Heart right ventricle (tissue), 16 donors: Measurements from ENCODE around the gene GALNT13. TPM values are rescaled to one million over a fixed set of nuclear protein-coding genes. Genes with fewer than 3 reads are reported as not detected.

Experiments
- ATAC-seq, 8 donors: fragments of 200-7000 bp; cut with Tn5 transposase; one replicate each; pipeline ENCODE4 v1.9.1; 2020; ENCODE audit warnings: mild to moderate bottlenecking in 8 of 8, moderate library complexity in 8 of 8, moderate number of reproducible peaks in 1 of 8
- DNase-seq, 2 donors: peaks; one replicate each; pipeline ENCODE4 v3.0.0-alpha.2; 2020
- H3K27ac ChIP-seq, 10 donors: fragments of 200-600 bp; sonication (generic) in 2 of 10; one replicate each; pipeline versions ENCODE4 v1.5.0 to v1.8.0; 2020 to 2022; ENCODE audit warnings: mild to moderate bottlenecking in 3 of 10
- H3K27me3 ChIP-seq, 7 donors: fragments of 200-600 bp; one replicate each; pipeline ENCODE4 v1.8.0; 2021 to 2022; ENCODE audit warnings: mild to moderate bottlenecking in 2 of 7
- H3K36me3 ChIP-seq, 9 donors: fragments of 200-600 bp; sonication (generic) in 1 of 9; one replicate each; pipeline versions ENCODE4 v1.5.0 to v1.8.0; 2020 to 2022; ENCODE audit warnings: mild to moderate bottlenecking in 2 of 9
- H3K4me1 ChIP-seq, 9 donors: fragments of 200-600 bp; sonication (generic) in 1 of 9; one replicate each; pipeline versions ENCODE4 v1.5.0 to v1.8.0; 2020 to 2022; ENCODE audit warnings: mild to moderate bottlenecking in 4 of 9
- H3K4me3 ChIP-seq, 10 donors: fragments of 200-600 bp; sonication (generic) in 2 of 10; one replicate each; pipeline versions ENCODE4 v1.5.0 to v1.8.0; 2020 to 2022; ENCODE audit warnings: mild to moderate bottlenecking in 7 of 10, moderate library complexity in 2 of 10
- H3K9me3 ChIP-seq, 11 donors: fragments of 200-600 bp in 10 of 11; sonication (generic) in 2 of 11; one replicate each; pipeline versions ENCODE4 v1.5.0 to v1.8.0; 2013 to 2022; ENCODE audit warnings: mild to moderate bottlenecking in 2 of 11, control low read depth in 1 of 11, moderate library complexity in 1 of 11
- WGBS, 2 donors: extraction: QIAGEN DNeasy Blood & Tissue Kit; methylation state at CpG; one replicate each; pipeline ENCODE4 v1.1.7; 2013; ENCODE audit warnings: inconsistent platforms in 1 of 2; 5-methylcytosine and 5-hydroxymethylcytosine counted together
- intact Hi-C, 10 donors: fragments of 100-400 bp; cut with DNase I; formaldehyde crosslinking; loops; one replicate each; pipeline versions ENCODE4 v1.11.1 to v1.14.2; 2022
- polyA plus RNA-seq, 2 donors: library from polyadenylated mRNA; stranded (reverse); fragments of 200-250 nt; gene quantifications; one replicate each; pipeline ENCODE4 v1.2.3, GENCODE V29; 2013
- total RNA-seq, 10 donors: library from RNA; stranded (reverse); fragmentation: NEBNext Ultra II Directional in 3 of 10; extraction: Animal tissue kit (Norgen Biotek cat#: 25700) in 3 of 10; gene quantifications; one replicate each; pipeline versions ENCODE4 v1.2.1 to v1.2.4, GENCODE V29; 2021 to 2023
- TF ChIP-seq, protein P1 (sequence below), 9 donors: fragments of 200-600 bp; sonication (generic) in 2 of 9; IDR thresholded peaks; one replicate each; pipeline versions ENCODE4 v1.5.0 to v1.8.0; 2021 to 2022; ENCODE audit warnings: antibody characterized with exemption in 9 of 9, mild to moderate bottlenecking in 5 of 9, moderate library complexity in 1 of 9
- donor health status: Arrhythmogenic right ventricular cardiomyopathy.
- donor health status: ischemic (EF 13 %, LVEDD 7.1; RV severe dilation, severe dysfunction).
- donor health status: healthy with polysubstance abuse.
- donor health status: DM: no; HTN: yes; CAD: no.
- donor health status: DM: no; HTN: no; CAD: no.
- donor health status: ischemic (EF 25% LVEDD 6.9; RV normal size, moderate dysfunction).
- donor health status: ischemic (EF 25% LVEDD 5.7; RV mildly dilated, moderate dysfunction).
- donor health status: healthy.
- donor health status: DM: yes; HTN: yes; CAD: no.
- donor health status: Ischemic cardiomyopathy.
- donor health status: ischemic (EF 35%, LVEDD 5.7; RV mildly dilated, moderate dysfunction).
- donor health status: nonischemic (EF 11% LVEDD 7.7; RV severe dilation, severe dysfunction).
- donor health status: DM: yes; HTN: yes; CAD: no.
- donor health status: PGD.
- donor health status: ischemic (EF 29% LVEDD 5.4; RV normal size, mild dysfunction).
- donor health status: nonischemic (EF 23%, LVEDD 6.1; RV moderate dilation, normal function).

The GALNT13 gene
- total and polyA plus RNA-seq, 12 donors: 0.01 to 0.30 (median 0.05) TPM; not detected in 9

GRCh38 chr2:154402213-154402612 lies 530.5 kb downstream of the GALNT13 start:
- intact Hi-C loops: no loop called here
- no peaks in the 10 kb centered on the region for H3K27me3 ChIP-seq
- H3K9me3 ChIP-seq: no peaks in the 10 kb centered on the region
- H3K36me3 ChIP-seq: no peaks in the 10 kb centered on the region
- ATAC-seq: no peak
- H3K4me1 ChIP-seq: no peaks in the 10 kb centered on the region
- TF ChIP-seq, protein P1, sequence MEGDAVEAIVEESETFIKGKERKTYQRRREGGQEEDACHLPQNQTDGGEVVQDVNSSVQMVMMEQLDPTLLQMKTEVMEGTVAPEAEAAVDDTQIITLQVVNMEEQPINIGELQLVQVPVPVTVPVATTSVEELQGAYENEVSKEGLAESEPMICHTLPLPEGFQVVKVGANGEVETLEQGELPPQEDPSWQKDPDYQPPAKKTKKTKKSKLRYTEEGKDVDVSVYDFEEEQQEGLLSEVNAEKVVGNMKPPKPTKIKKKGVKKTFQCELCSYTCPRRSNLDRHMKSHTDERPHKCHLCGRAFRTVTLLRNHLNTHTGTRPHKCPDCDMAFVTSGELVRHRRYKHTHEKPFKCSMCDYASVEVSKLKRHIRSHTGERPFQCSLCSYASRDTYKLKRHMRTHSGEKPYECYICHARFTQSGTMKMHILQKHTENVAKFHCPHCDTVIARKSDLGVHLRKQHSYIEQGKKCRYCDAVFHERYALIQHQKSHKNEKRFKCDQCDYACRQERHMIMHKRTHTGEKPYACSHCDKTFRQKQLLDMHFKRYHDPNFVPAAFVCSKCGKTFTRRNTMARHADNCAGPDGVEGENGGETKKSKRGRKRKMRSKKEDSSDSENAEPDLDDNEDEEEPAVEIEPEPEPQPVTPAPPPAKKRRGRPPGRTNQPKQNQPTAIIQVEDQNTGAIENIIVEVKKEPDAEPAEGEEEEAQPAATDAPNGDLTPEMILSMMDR (IDR thresholded peaks at IDR 0.05): peak in 7 of 9 donors; percentile 30 to 51 (median 39)
- DNase-seq: no peak
- no peak overlapping the region for H3K27ac ChIP-seq
- no peak overlapping the region for H3K4me3 ChIP-seq
- WGBS, 2 donors: 13 to 14% methylated on average over 3 of the region's 3 CpGs

DNA sequence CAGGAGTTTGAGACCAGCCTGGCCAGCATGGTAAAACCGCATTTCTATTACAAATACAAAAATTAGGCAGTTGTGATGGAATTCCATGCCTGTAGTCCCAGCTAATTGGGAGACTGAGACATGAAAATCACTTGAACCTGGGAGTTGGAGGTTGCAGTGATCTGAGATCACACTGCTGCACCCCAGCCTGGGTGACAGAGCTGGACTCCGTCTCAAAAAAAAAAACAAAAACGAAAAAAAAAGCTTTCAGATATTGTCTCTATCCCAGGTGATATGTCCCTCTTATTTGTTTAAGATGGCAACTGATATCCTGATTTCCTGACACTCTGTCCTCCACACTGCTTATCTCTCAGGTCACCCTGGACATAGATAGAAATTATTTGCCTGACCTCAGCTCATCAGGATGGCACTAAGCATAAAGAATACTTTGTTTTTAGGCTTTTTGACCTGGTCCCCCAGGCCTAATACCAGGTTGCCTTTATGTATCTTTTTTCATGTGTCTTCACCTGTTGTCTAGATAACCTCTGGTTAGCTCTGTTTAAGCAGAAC lies 531.6 kb downstream of the GALNT13 start:
- Histone ChIP-seq H3K4me3 (no peak overlapping the region), H3K27ac (no peak overlapping the region), H3K4me1 (no peaks in the 10 kb centered on the region), H3K9me3 (no peaks in the 10 kb centered on the region), H3K27me3 (no peaks in the 10 kb centered on the region), H3K36me3 (no peaks in the 10 kb centered on the region)
- no peak for DNase-seq
- no peak for ATAC-seq
- intact Hi-C loops: no loop called here
- 84 to 93% methylated on average over 3 of the region's 3 CpGs for WGBS, 2 donors
- TF ChIP-seq, protein P1 (IDR thresholded peaks at IDR 0.05): no peak

DNA sequence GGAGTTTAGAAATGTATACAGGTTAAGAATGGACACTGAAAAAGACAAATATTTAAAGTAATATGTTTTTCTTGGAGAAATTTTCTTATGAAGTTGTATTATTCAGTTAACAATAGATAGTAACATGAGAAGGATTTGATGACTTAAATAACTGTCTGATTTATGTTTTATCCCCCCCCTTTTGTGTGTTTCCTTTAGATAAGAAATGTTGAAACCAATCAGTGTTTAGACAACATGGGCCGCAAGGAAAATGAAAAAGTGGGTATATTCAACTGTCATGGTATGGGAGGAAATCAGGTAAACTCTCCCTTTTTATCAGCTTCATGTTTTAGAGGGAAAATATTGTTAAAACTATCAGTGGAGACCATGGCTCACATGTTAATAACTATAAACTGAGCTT lies 537.1 kb downstream of the GALNT13 start:
- Histone ChIP-seq H3K4me1 (no peaks in the 10 kb centered on the region), H3K9me3 (peaks cover 0 to 2% (median 0%) of the 10 kb centered on the region in 11 donors), H3K27ac (no peak overlapping the region), H3K4me3 (no peak overlapping the region), H3K36me3 (no peaks in the 10 kb centered on the region), H3K27me3 (no peaks in the 10 kb centered on the region)
- no peak for DNase-seq
- 64 to 69% methylated on average over 1 of the region's 1 CpG for WGBS, 2 donors
- ATAC-seq: no peak
- intact Hi-C loops: no loop called here
- TF ChIP-seq, protein P1 (IDR thresholded peaks at IDR 0.05): no peak

DNA sequence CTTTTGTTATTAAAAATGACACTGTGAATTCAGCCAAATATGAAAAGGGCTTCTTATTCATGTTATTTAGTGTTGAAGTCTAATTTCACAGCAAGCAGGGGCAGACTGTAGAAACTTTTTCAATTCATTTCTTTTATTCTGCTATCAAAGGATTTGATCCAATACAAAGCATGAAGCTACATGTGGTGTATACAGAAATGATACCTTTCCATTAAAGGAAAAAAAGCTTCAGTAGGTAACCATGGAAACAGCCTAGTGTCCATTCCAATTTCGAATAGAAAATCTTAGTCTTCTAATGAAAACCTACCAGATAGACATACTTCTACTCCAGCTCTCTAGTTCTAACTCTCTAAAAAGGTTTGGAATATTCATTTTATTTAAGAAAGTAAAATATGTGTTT lies 550.5 kb downstream of the GALNT13 start:
- WGBS, 2 donors: 76 to 79% methylated on average over 1 of the region's 1 CpG
- TF ChIP-seq, protein P1 (IDR thresholded peaks at IDR 0.05): no peak
- ATAC-seq (no peak), DNase-seq (no peak)
- Histone ChIP-seq H3K9me3 (no peaks in the 10 kb centered on the region), H3K27ac (no peak overlapping the region), H3K36me3 (no peaks in the 10 kb centered on the region), H3K4me1 (peaks cover 0 to 11% (median 0%) of the 10 kb centered on the region in 9 donors), H3K27me3 (no peaks in the 10 kb centered on the region), H3K4me3 (no peak overlapping the region)
- intact Hi-C loops: no loop called here
